Left colon (tissue), 2 donors: ENCODE measurements around the gene GNGT2. TPM values are rescaled to one million over a fixed set of nuclear protein-coding genes. Genes with fewer than 3 reads are reported as not detected.
A peak's percentile ranks its signal among the peaks of the same experiment; 100 is the strongest.

ENCODE experiments used
- ATAC-seq: fragments of 200-7000 bp; cut with Tn5 transposase; one replicate; pipeline ENCODE4 v1.9.1; 2020; ENCODE audit warnings: mild to moderate bottlenecking, moderate library complexity
- DNase-seq, 2 donors: peaks; one replicate each; pipeline ENCODE4 v3.0.0-alpha.2; 2020
- intact Hi-C, 2 donors: fragments of 100-400 bp; cut with DNase I in 1 of 2; cut with micrococcal nuclease in 1 of 2; formaldehyde crosslinking; loops; one replicate each; pipeline versions ENCODE4 v1.11.2 to v1.14.0; 2022; cut with DNase I, micrococcal nuclease
- long read RNA-seq: library from polyadenylated mRNA; unstranded; transcript quantifications from one replicate; pipeline ENCODE4 v2.0.0, GENCODE V29; 2021
- total RNA-seq, 2 donors: library from RNA; stranded (reverse); fragmentation: NEBNext Ultra II Directional; extraction: Animal tissue kit (Norgen Biotek cat#: 25700); gene quantifications; one replicate each; pipeline ENCODE4 v1.2.1, GENCODE V29; 2021
- donor health status: DM: no; HTN: no; CAD: no.
- donor health status: DM: yes; HTN: yes; CAD: no.

GNGT2 gene
- 1 to 10 TPM; 1.3 to 1.4 TPM for total RNA-seq
- long read RNA-seq, partial matches to known transcripts = 0 of 2 reads
- long read RNA-seq, other reads (novel, unspliced or antisense) = 1 of 2 reads

GRCh38 chr17:49210158-49211029 lies at the start of gene GNGT2, which contains the start of gene ABI3:
TSS of gene GNGT2 (minus strand) at chr17:49210574. CDS start at chr17:49207422, 3,152 bp downstream.
TSS of gene ABI3 (plus strand) at chr17:49210707. CDS start at chr17:49210725, 18 bp downstream.
- peak; percentile 49 for ATAC-seq
- intact Hi-C loops = no loop called here

GRCh38 chr17:49259663-49260010 lies 49.3 kb upstream of the GNGT2 start:
- ATAC-seq (no peak), DNase-seq (no peak)
- intact Hi-C loops = no loop called here

More at GRCh38 chr17:49210158-49211029, at the start of gene GNGT2, which contains the start of gene ABI3:
- DNase-seq = peak; percentile 54 to 60

- no peak for DNase-seq
Measured at GRCh38 chr17:49258394-49258793, 48.0 kb upstream of the GNGT2 start.

GRCh38 chr17:49255125-49255524 lies 44.8 kb upstream of the GNGT2 start:
- ATAC-seq = no peak
- intact Hi-C loops = no loop called here

More at GRCh38 chr17:49258394-49258793, 48.0 kb upstream of the GNGT2 start:
- ATAC-seq = no peak
- intact Hi-C loops = no loop called here

GRCh38 chr17:49254066-49254465 lies 43.7 kb upstream of the GNGT2 start:
- DNase-seq (no peak), ATAC-seq (no peak)
- intact Hi-C loops = no loop called here

More at GRCh38 chr17:49255125-49255524, 44.8 kb upstream of the GNGT2 start:
- DNase-seq = no peak

- ATAC-seq (peak; percentile 84), DNase-seq (no peak)
- intact Hi-C loops = no loop called here
Measured at GRCh38 chr17:49252148-49252695, 41.8 kb upstream of the GNGT2 start.

- intact Hi-C loops = no loop called here
- ATAC-seq = no peak
Measured at GRCh38 chr17:49249890-49250522, 39.6 kb upstream of the GNGT2 start.

GRCh38 chr17:49249292-49249794 lies 39.0 kb upstream of the GNGT2 start:
- ATAC-seq (peak; percentile 42), DNase-seq (peak in 1 of 2 donors; percentile 22)
- intact Hi-C loops = no loop called here

More at GRCh38 chr17:49249890-49250522, 39.6 kb upstream of the GNGT2 start:
- DNase-seq = no peak

- ATAC-seq (peak; percentile 67), DNase-seq (no peak)
- intact Hi-C loops = no loop called here
Measured at GRCh38 chr17:49247944-49248343, 37.6 kb upstream of the GNGT2 start.

GRCh38 chr17:49244839-49245238 lies 34.5 kb upstream of the GNGT2 start:
- intact Hi-C loops = no loop called here
- ATAC-seq = no peak
- no peak for DNase-seq

- intact Hi-C loops = no loop called here
- ATAC-seq (no peak), DNase-seq (no peak)
Measured at GRCh38 chr17:49242813-49243212, 32.4 kb upstream of the GNGT2 start.

- intact Hi-C loops = no loop called here
- DNase-seq = no peak
- ATAC-seq = no peak
Measured at GRCh38 chr17:49241692-49242397, 31.5 kb upstream of the GNGT2 start.

GRCh38 chr17:49241040-49241439 lies 30.7 kb upstream of the GNGT2 start:
- no peak for ATAC-seq

GRCh38 chr17:49240619-49241018 lies 30.2 kb upstream of the GNGT2 start:
- DNase-seq = no peak
- intact Hi-C loops = no loop called here
- ATAC-seq = no peak

More at GRCh38 chr17:49241040-49241439, 30.7 kb upstream of the GNGT2 start:
- intact Hi-C loops = no loop called here
- DNase-seq = no peak

- intact Hi-C loops = no loop called here
- DNase-seq (no peak), ATAC-seq (no peak)
Measured at GRCh38 chr17:49239963-49240362, 29.6 kb upstream of the GNGT2 start.

- no peak for DNase-seq
- intact Hi-C loops = no loop called here
- no peak for ATAC-seq
Measured at GRCh38 chr17:49235896-49236295, 25.5 kb upstream of the GNGT2 start.

GRCh38 chr17:49234509-49235080 lies 24.2 kb upstream of the GNGT2 start:
- intact Hi-C loops = no loop called here
- DNase-seq = no peak
- ATAC-seq = peak; percentile 79

GRCh38 chr17:49231563-49231894 lies 21.2 kb upstream of the GNGT2 start:
- ATAC-seq (no peak), DNase-seq (no peak)
- intact Hi-C loops = no loop called here
